Activated CD4-positive, alpha-beta T cell treated with anti-CD3 and anti-CD28 coated beads, Interleukin-2, amount 10 ng/mL, durations not matched to agents 7 days and 5 days (primary cell): ENCODE measurements around the gene PRKCZ. TPM values are rescaled to one million over a fixed set of nuclear protein-coding genes. Genes with fewer than 3 reads are reported as not detected.

ENCODE experiments used
- CTCF ChIA-PET: fragments of 350-600 bp; sonication (Branson Sonifier 250); formaldehyde crosslinking; loops from one replicate; lab custom pipeline; 2021; ENCODE audit warnings: antibody characterized with exemption; lab: Charles Lee
- POLR2A ChIA-PET: fragments of 350-600 bp; sonication (Branson Sonifier 250); formaldehyde crosslinking; loops from one replicate; lab custom pipeline; 2021; ENCODE audit warnings: antibody characterized with exemption; lab: Charles Lee
- DNase-seq: peaks from one replicate; pipeline ENCODE4 v3.0.0-alpha.2; 2020
- H3K27ac Mint-ChIP-seq: one replicate; pipeline ENCODE4 v1.8.0; 2021; ENCODE audit warnings: mild to moderate bottlenecking, moderate library complexity, mixed read lengths
- H3K27me3 Mint-ChIP-seq: one replicate; pipeline ENCODE4 v1.8.0; 2021; ENCODE audit warnings: mixed read lengths
- H3K36me3 Mint-ChIP-seq: one replicate; pipeline ENCODE4 v1.8.0; 2021; ENCODE audit warnings: low read depth, mixed read lengths
- H3K4me1 Mint-ChIP-seq: one replicate; pipeline ENCODE4 v1.8.0; 2021; ENCODE audit warnings: mixed read lengths
- H3K4me3 Mint-ChIP-seq: one replicate; pipeline ENCODE4 v1.8.0; 2021; ENCODE audit warnings: mild to moderate bottlenecking, moderate library complexity, mixed read lengths
- H3K9me3 Mint-ChIP-seq: one replicate; pipeline ENCODE4 v1.8.0; 2021; ENCODE audit warnings: mixed read lengths
- total RNA-seq, 2 experiments: library from RNA; stranded (reverse); gene quantifications; one replicate each; pipeline ENCODE4 v1.2.3, GENCODE V29; 2021

Gene PRKCZ
- total RNA-seq, 2 experiments from 2014 or later, result 5.1 to 5.6 TPM

DNA sequence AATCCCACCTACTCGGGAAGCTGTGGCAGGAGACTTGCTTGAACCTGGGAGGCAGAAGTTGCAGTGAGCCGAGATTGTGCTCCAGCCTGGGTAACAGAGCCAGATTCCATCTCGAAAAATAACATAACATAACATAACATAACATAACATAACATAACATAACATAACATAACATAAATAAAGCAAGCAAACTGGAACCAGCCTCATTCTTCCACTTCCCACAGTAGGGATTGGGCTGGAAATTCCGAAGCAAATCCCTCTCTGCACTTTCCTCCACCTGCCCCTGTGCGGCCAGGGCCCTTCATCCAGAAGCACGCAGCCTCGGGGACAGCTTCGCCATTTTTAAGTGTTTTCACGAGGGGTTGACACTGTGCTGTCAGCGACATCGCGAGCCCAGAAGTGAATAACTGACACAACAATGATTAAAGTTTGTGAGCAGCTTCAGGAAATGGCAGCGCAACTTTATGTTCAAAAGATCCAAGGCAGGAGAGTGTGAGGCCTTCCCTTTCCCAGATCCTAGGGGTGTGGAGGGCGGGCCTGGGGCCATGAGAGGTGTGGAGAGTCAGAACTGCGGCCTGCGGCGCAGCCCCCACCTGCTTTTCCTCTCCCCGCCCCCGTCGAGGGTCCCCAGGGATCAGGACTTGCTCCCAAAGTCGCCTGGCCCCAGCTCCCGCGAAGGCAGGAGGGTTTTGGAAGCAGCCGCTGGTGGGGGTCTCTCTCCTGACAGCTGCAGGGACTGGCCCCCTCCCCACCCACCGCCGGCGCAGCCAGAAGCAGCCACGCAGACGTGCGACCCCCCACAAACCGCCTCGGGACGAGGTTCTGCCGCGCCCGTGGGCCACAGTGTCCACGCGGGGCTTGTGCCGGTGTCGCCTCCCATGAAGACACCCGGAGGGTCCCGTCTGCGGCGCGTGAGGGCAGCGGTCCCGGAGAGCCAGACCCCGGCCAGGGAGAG lies 31.7 kb upstream of the PRKCZ start:
- H3K9me3 Mint-ChIP-seq, result no peaks in the 10 kb centered on the region
- DNase-seq, result no peak
- no peak overlapping the region for H3K27ac Mint-ChIP-seq
- no peak overlapping the region for H3K4me3 Mint-ChIP-seq
- H3K36me3 Mint-ChIP-seq, result no peaks in the 10 kb centered on the region
- CTCF ChIA-PET, result interaction anchor here (0.6 to 1.0 kb wide), 2 partner anchors 27 to 87 kb away, joined by 3 read pairs; no protein-coding TSS in a partner anchor
- peaks cover 4% of the 10 kb centered on the region for H3K4me1 Mint-ChIP-seq
- POLR2A ChIA-PET, result no interaction called here
- H3K27me3 Mint-ChIP-seq, result peaks cover 48% of the 10 kb centered on the region

DNA sequence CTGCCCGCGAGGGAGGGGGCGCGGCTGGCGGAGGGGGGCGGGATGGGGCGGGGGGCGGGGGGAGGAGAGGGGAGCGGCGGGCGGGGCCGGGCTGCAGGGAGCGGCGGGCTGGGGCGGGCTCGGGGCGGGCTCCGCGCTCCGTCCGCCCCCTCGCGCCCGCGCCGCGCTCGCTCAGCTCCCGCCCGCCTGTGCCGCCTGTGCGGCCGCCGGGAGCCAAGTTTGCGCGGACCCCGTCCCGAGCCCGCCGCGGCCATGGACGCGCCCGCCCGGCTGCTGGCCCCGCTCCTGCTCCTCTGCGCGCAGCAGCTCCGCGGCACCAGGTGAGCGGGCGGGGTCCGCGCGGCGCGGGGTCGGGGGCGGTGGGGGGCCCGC lies 31.1 kb upstream of the PRKCZ start, which contains the start of gene GABRD:
TSS of gene GABRD (plus strand) at position 174 of the 372 bp plus-strand sequence. CDS start at position 253, 79 bp downstream.
- H3K27ac Mint-ChIP-seq, result no peak within 1 kb of the TSS
- peaks cover 50% of the 10 kb centered on the region for H3K27me3 Mint-ChIP-seq
- no peaks in the 10 kb centered on the region for H3K9me3 Mint-ChIP-seq
- H3K4me1 Mint-ChIP-seq, result peaks cover 4% of the 10 kb centered on the region
- no peaks in the 10 kb centered on the region for H3K36me3 Mint-ChIP-seq
- ChIA-PET POLR2A (no interaction called here), CTCF (interaction anchor here (1.0 kb wide), 1 partner anchor 26 kb away, joined by 3 read pairs; no protein-coding TSS in a partner anchor)
- no peak within 1 kb of the TSS for H3K4me3 Mint-ChIP-seq
- no peak for DNase-seq

- DNase-seq, result no peak
- Mint-ChIP-seq H3K9me3 (no peaks in the 10 kb centered on the region), H3K27me3 (peaks cover 46% of the 10 kb centered on the region), H3K4me3 (no peak overlapping the region), H3K4me1 (peaks cover 4% of the 10 kb centered on the region), H3K36me3 (no peaks in the 10 kb centered on the region), H3K27ac (no peak overlapping the region)
- CTCF ChIA-PET, result interaction anchor here (1.0 to 1.5 kb wide), 2 partner anchors 10 to 25 kb away, joined by 3 to 4 read pairs; no protein-coding TSS in a partner anchor
- POLR2A ChIA-PET, result no interaction called here
Observed at GRCh38 chr1:2019571-2020309, 30.5 kb upstream of the PRKCZ start.

- Mint-ChIP-seq H3K36me3 (no peaks in the 10 kb centered on the region), H3K4me1 (peaks cover 4% of the 10 kb centered on the region), H3K27me3 (peaks cover 45% of the 10 kb centered on the region), H3K9me3 (no peaks in the 10 kb centered on the region), H3K4me3 (no peak overlapping the region), H3K27ac (no peak overlapping the region)
- DNase-seq, result no peak
- ChIA-PET CTCF (interaction anchor here (1.5 kb wide), 1 partner anchor 11 kb away, joined by 4 read pairs; no protein-coding TSS in a partner anchor), POLR2A (no interaction called here)
Observed at GRCh38 chr1:2020310-2020655, 29.9 kb upstream of the PRKCZ start.

- Mint-ChIP-seq H3K36me3 (no peaks in the 10 kb centered on the region), H3K27me3 (peaks cover 40% of the 10 kb centered on the region), H3K4me1 (peaks cover 4% of the 10 kb centered on the region), H3K9me3 (no peaks in the 10 kb centered on the region), H3K4me3 (no peak overlapping the region), H3K27ac (no peak overlapping the region)
- POLR2A ChIA-PET, result no interaction called here
- CTCF ChIA-PET, result interaction anchor here (0.9 to 1.5 kb wide), 4 partner anchors 12 to 62 kb away, joined by 3 to 5 read pairs (median 4); no protein-coding TSS in a partner anchor
- no peak for DNase-seq
Observed at GRCh38 chr1:2021550-2021949, 28.7 kb upstream of the PRKCZ start.

- Mint-ChIP-seq H3K4me3 (no peak overlapping the region), H3K27me3 (peaks cover 33% of the 10 kb centered on the region), H3K27ac (no peak overlapping the region), H3K9me3 (no peaks in the 10 kb centered on the region), H3K4me1 (peaks cover 4% of the 10 kb centered on the region), H3K36me3 (no peaks in the 10 kb centered on the region)
- no peak for DNase-seq
- ChIA-PET CTCF (interaction anchor here (1.2 kb wide), 2 partner anchors 22 to 62 kb away, joined by 5 read pairs; no protein-coding TSS in a partner anchor), POLR2A (no interaction called here)
Observed at GRCh38 chr1:2022063-2022770, 28.0 kb upstream of the PRKCZ start.

DNA sequence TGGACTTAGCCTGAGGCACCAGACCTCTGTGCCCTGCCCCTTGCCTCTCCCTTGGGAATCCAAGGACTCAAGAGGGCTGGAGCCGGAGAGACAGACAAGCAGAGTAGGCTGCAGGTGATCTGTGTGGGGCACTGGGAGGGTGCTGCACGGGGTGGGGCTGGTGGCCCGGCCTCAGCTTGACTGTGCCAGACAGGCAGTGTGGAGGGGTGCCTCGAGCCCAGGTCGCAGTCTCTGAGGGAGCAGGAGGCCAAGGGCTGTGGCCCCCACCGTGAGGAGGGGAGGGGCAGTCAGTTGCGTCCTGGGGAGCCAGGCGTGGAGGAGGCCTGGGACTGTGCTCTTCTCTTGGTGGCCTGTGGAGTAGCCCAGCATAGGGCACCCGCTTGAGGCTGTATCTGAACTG lies 27.0 kb upstream of the PRKCZ start:
- Mint-ChIP-seq H3K9me3 (no peaks in the 10 kb centered on the region), H3K4me3 (no peak overlapping the region), H3K36me3 (no peaks in the 10 kb centered on the region), H3K27me3 (peaks cover 26% of the 10 kb centered on the region), H3K27ac (no peak overlapping the region), H3K4me1 (peaks cover 4% of the 10 kb centered on the region)
- ChIA-PET CTCF (no interaction called here), POLR2A (no interaction called here)
- no peak for DNase-seq

DNA sequence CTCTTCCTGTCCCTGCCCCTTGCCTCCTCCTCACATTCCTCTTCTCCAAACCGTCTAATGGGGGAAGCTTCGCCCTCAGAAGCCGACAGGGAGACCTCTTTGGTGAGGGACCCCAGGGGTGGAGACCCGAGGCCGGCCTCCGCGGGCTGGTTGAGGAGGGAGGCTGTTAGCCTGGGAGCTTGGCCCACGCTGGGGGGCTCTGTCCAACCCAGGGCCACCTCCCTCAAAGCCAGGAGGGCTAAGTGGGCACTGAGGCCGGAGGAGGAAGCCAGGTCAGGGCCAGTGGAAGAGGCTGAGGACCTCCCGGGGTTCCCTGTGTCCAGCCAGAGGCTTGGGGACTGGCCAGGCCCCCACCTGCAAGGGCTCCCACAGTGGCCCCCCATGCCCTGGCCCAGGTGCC lies 25.8 kb upstream of the PRKCZ start:
- H3K27me3 Mint-ChIP-seq, result peaks cover 21% of the 10 kb centered on the region
- POLR2A ChIA-PET, result no interaction called here
- H3K36me3 Mint-ChIP-seq, result no peaks in the 10 kb centered on the region
- no peak overlapping the region for H3K4me3 Mint-ChIP-seq
- no peak for DNase-seq
- H3K27ac Mint-ChIP-seq, result no peak overlapping the region
- H3K9me3 Mint-ChIP-seq, result no peaks in the 10 kb centered on the region
- CTCF ChIA-PET, result no interaction called here
- H3K4me1 Mint-ChIP-seq, result no peaks in the 10 kb centered on the region

GRCh38 chr1:2024887-2025286 lies 25.3 kb upstream of the PRKCZ start:
- POLR2A ChIA-PET, result no interaction called here
- H3K27ac Mint-ChIP-seq, result no peak overlapping the region

DNA sequence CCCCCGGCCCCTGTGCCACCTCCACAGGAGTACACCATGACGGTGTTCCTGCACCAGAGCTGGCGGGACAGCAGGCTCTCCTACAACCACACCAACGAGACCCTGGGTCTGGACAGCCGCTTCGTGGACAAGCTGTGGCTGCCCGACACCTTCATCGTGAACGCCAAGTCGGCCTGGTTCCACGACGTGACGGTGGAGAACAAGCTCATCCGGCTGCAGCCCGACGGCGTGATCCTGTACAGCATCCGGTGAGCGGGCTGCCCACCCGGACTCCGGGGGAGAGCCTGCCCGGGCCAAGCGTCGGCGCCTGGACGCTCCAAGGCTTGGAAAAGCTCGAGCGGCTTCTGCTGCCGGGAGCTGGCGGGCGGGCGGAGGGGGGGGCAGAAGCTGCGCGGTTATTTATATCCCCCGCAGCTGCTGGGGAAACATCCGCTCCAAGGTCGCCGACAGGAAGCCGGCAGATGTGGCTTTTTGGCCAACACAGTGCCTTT lies 24.7 kb upstream of the PRKCZ start:
- no peaks in the 10 kb centered on the region for H3K9me3 Mint-ChIP-seq
- POLR2A ChIA-PET, result no interaction called here
- CTCF ChIA-PET, result no interaction called here
- DNase-seq, result no peak
- H3K36me3 Mint-ChIP-seq, result no peaks in the 10 kb centered on the region
- peaks cover 13% of the 10 kb centered on the region for H3K27me3 Mint-ChIP-seq
- no peak overlapping the region for H3K4me3 Mint-ChIP-seq
- no peak overlapping the region for H3K27ac Mint-ChIP-seq
- no peaks in the 10 kb centered on the region for H3K4me1 Mint-ChIP-seq

More at GRCh38 chr1:2024887-2025286, 25.3 kb upstream of the PRKCZ start:
- Mint-ChIP-seq H3K4me3 (no peak overlapping the region), H3K4me1 (no peaks in the 10 kb centered on the region), H3K9me3 (no peaks in the 10 kb centered on the region), H3K27me3 (peaks cover 19% of the 10 kb centered on the region), H3K36me3 (no peaks in the 10 kb centered on the region)
- CTCF ChIA-PET, result no interaction called here
- DNase-seq, result no peak

GRCh38 chr1:2027961-2028583 lies 22.1 kb upstream of the PRKCZ start:
- ChIA-PET CTCF (interaction anchor here (0.6 to 3.2 kb wide), 2 partner anchors 16 to 92 kb away, joined by 3 to 14 read pairs; no protein-coding TSS in a partner anchor), POLR2A (no interaction called here)
- Mint-ChIP-seq H3K36me3 (no peaks in the 10 kb centered on the region), H3K4me3 (no peak overlapping the region), H3K27me3 (peaks cover 2% of the 10 kb centered on the region), H3K9me3 (no peaks in the 10 kb centered on the region), H3K4me1 (no peaks in the 10 kb centered on the region), H3K27ac (no peak overlapping the region)
- DNase-seq, result no peak
